Esophagus (tissue), 2 donors: ENCODE results near the gene ABCB9. TPM values are rescaled to one million over a fixed set of nuclear protein-coding genes. Genes with fewer than 3 reads are reported as not detected.
A peak's percentile ranks its signal among the peaks of the same experiment; 100 is the strongest.
"Not testable (repeated sequence)": the region's sequence is repeated elsewhere in the genome, so short reads cannot be mapped to it uniquely, and the experiment has no call there.

Experiments
- H3K27ac ChIP-seq, 2 donors: one replicate each; pipeline ENCODE4 v1.5.1; 2013; ENCODE audit warnings: low read depth in 2 of 2, mild to moderate bottlenecking in 2 of 2, inconsistent platforms in 1 of 2, low read length in 1 of 2, moderate library complexity in 1 of 2
- H3K27me3 ChIP-seq, 2 donors: one replicate each; pipeline ENCODE4 v1.6.1; 2013; ENCODE audit warnings: low read length in 2 of 2, control low read depth in 1 of 2, mild to moderate bottlenecking in 1 of 2; ENCODE audit not compliant: insufficient read depth in 2 of 2, control insufficient read depth in 1 of 2
- H3K36me3 ChIP-seq, 2 donors: one replicate each; pipeline ENCODE4 v1.6.1; 2013; ENCODE audit warnings: low read length in 1 of 2; ENCODE audit not compliant: control insufficient read depth in 2 of 2, insufficient read depth in 2 of 2
- H3K4me1 ChIP-seq, 2 donors: one replicate each; pipeline ENCODE4 v1.6.1; 2013; ENCODE audit warnings: low read length in 1 of 2; ENCODE audit not compliant: control insufficient read depth in 2 of 2, insufficient read depth in 2 of 2
- H3K4me3 ChIP-seq, 2 donors: one replicate each; pipeline ENCODE4 v1.5.1; 2013; ENCODE audit warnings: low read length in 2 of 2, mild to moderate bottlenecking in 2 of 2, low read depth in 1 of 2, moderate library complexity in 1 of 2
- H3K9me3 ChIP-seq, 2 donors: one replicate each; pipeline ENCODE4 v1.6.1; 2013; ENCODE audit warnings: mild to moderate bottlenecking in 2 of 2, low read depth in 1 of 2, low read length in 1 of 2, moderate library complexity in 1 of 2; ENCODE audit not compliant: control insufficient read depth in 2 of 2, insufficient read depth in 1 of 2
- WGBS, 2 donors: extraction: QIAGEN DNeasy Blood & Tissue Kit; methylation state at CpG; one replicate each; pipeline ENCODE4 v1.1.7; 2013; 5-methylcytosine and 5-hydroxymethylcytosine counted together
- polyA plus RNA-seq, 2 donors: library from polyadenylated mRNA; stranded (reverse); fragments of 200-250 nt; gene quantifications; one replicate each; pipeline ENCODE4 v1.2.3, GENCODE V29; 2013
- donor health status: healthy with polysubstance abuse.
- donor health status: Bipolar disorder and iron deficiency.

Gene ABCB9
- polyA plus RNA-seq, 2 donors: 1.5 to 4.4 TPM

DNA sequence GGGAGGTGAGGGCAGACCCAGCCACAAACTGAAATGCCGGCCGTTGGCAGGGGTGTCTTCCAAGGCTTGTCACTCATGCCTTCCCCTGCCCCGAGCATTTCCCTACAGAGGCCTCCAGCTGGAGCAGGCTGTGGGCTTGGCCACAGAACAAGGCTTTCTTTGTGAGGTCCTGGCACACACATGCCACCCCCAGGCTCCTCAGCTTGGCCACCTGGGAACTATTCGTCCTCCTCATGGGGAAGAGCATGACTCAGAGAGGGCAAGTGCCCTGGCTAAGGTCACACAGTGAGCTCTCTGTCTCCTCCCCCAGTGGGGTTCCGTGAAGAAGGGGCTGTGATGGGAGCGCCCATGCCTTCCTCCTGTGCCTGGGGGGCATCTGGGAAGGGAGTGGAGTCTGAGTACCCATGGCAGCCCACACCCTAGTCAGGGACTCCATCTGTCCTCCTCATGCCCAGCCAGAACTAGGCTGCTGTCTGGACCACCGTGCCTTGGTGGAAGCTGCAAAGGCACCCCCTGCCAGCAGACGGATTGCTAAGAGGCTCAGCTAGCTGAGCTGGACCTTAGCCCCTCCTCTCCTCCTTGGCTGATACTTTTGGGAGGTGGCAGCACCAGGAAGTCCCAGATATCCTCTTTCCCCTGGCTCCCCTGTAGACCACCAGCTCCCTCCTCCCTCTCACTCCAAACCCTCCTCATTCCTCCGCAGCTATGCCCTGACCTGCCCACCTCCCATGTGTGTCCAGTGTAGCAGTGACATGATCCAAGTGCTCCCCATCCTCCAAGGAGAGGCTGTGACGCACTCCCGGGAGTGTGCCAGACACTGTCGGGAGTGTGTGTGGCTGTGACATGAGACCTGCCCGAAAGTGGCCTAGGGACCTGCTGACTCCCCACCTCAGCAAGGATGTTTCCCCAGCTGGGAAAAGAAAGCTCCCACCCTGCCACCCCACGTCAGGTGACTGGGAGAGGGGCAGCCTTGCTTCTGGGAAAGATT is 21.4 kb downstream of the ABCB9 start:
- H3K36me3 ChIP-seq: no peaks in the 10 kb centered on the region
- H3K27me3 ChIP-seq: no peaks in the 10 kb centered on the region
- H3K27ac ChIP-seq: peak overlapping the region in 1 of 2 donors; percentile 34
- no peaks in the 10 kb centered on the region for H3K9me3 ChIP-seq
- 52 to 55% methylated on average over 14 of the region's 14 CpGs for WGBS, 2 donors
- H3K4me3 ChIP-seq: no peak overlapping the region
- peaks cover 0 to 37% of the 10 kb centered on the region in 2 donors for H3K4me1 ChIP-seq

DNA sequence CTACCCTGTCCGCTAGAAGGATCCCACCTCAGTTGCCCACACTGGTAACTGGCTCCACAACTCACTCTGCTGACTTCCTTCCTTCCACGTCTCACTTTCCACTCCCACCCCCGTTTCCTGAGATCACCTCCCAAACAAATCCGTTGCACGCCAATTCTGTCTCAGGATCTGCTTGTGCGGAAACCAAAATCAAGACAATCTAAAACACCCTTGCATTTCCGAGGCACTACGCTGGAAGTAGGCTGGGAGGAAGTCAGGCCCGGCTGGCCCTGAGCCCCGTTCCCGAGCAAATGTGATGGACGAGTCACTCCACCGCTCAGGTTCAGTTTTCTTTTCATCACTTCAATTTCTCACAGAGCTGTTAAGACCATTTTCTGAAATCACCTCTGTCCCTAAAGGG is 23.1 kb downstream of the ABCB9 start:
- Histone ChIP-seq H3K27me3 (no peaks in the 10 kb centered on the region), H3K27ac (peak overlapping the region in 1 of 2 donors; percentile 59), H3K9me3 (no peaks in the 10 kb centered on the region), H3K36me3 (no peaks in the 10 kb centered on the region), H3K4me3 (no peak overlapping the region), H3K4me1 (peaks cover 0 to 37% of the 10 kb centered on the region in 2 donors)
- WGBS, 2 donors: 69 to 77% methylated on average over 13 of the region's 13 CpGs

DNA sequence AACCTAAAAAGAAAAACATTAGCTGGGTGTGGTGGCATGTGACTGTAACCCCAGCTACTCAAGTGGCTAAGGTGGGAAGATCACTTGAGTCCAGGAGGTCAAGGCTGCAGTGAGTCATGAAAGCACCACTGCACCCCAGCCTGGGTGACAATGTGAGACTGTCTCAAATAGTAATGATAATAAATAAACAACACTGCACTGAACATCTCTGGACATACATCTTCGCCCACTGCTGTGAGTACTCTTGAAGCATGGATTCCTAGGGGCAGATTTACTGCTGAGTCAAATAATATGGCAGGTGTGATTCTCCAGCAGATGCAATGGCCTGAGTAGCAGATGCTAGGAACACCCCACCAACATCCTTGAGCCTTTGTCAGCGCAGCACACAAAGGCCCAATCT is 23.6 kb downstream of the ABCB9 start:
- Histone ChIP-seq H3K4me1 (peaks cover 0 to 35% of the 10 kb centered on the region in 2 donors), H3K27ac (peak overlapping the region in 1 of 2 donors; percentile 59)

DNA sequence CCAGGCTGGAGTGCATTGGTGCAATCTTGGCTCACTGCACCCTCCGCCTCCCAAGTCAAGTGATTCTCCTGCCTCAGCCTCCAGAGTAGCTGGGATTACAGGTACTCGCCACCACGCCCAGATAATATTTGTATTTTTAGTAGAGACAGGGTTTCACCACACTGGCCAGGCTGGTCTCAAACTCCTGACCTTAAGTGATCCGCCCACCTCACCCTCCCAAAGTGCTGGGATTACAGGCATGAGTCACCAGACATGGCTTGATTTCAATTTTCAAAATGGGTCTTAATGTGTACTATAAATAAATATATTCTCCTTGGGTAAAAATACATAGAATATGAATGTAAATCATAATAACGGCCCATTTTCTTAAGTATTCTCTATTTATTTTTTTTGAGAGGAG is 24.9 kb downstream of the ABCB9 start:
- not testable (repeated sequence) for H3K27me3 ChIP-seq, H3K4me3 ChIP-seq, H3K36me3 ChIP-seq, H3K9me3 ChIP-seq, H3K27ac ChIP-seq
- peaks cover 0 to 24% of the 10 kb centered on the region in 2 donors for H3K4me1 ChIP-seq
- WGBS, 2 donors: 62 to 75% methylated on average over 5 of the region's 5 CpGs

More for the DNA sequence above, 23.6 kb downstream of the ABCB9 start:
- Histone ChIP-seq H3K9me3 (no peaks in the 10 kb centered on the region), H3K27me3 (no peaks in the 10 kb centered on the region), H3K36me3 (no peaks in the 10 kb centered on the region), H3K4me3 (no peak overlapping the region)
- 93 to 96% methylated on average over 2 of the region's 2 CpGs for WGBS, 2 donors

DNA sequence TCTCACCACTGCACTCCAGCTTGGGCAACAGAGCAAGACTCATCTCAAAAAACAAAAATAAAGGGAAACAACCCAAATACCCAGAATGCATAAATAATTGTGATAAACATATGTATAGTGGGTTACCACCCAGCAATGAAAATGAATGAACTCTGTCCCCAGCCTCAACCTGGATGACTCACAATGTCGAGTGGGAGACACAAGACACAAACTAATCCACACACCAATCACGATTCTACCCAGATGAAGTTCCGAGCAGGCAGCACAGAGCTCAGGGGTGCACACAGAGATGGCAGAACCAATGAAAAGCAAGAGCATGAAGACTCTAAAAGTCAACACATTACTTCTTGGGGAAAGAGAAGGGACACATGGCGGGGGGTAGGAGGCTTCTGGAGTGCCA is 27.1 kb downstream of the ABCB9 start:
- WGBS, 2 donors: 78 to 87% methylated on average over 4 of the region's 4 CpGs
- Histone ChIP-seq H3K4me3 (no peak overlapping the region), H3K27me3 (no peaks in the 10 kb centered on the region)

DNA sequence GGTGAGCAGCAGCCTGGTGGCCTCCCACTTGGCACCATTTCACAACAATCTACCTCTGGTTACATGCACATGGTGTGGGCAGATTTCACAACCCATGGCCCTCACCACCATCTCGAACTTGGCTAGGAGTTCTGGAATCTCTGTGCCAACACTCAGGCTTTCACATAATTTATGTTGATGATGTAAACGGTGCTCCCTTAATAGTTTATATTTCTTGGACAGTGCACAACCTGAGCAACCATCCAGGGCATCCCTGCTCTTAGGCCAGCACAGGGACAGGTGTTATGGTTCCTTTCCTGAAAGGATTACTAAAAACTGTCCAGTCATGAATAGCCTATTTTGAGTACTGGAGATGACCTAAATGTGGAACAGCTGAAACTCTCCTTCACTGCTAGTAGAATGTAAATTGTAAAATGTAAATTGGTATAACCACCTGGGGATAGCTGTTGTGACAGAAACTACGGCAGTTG is 28.6 kb downstream of the ABCB9 start:
- WGBS, 2 donors: 71 to 75% methylated on average over 3 of the region's 3 CpGs
- H3K36me3 ChIP-seq: no peaks in the 10 kb centered on the region

More for the DNA sequence above, 27.1 kb downstream of the ABCB9 start:
- peaks cover 0 to 6% of the 10 kb centered on the region in 2 donors for H3K4me1 ChIP-seq
- H3K27ac ChIP-seq: no peak overlapping the region
- H3K36me3 ChIP-seq: no peaks in the 10 kb centered on the region
- H3K9me3 ChIP-seq: no peaks in the 10 kb centered on the region

DNA sequence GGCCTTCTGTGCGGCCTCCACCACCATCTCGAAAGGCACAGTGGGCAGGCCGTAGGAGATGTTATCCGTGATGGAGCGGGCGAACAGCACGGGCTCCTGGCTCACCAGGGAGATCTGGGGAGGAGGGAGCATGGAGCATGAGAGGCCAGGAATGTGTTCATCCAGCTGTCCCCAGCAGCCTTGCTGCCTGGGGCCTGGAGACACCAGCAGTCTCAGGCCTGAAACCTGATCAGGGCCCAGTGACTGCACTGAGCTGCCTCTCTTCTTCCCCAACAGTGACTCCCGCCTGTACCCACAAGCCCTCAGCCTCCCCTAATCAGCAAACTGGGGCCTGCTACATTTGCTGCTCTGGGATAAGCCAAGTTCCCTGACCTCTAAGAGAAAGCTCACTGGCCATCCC is 30.9 kb downstream of the ABCB9 start:
- Histone ChIP-seq H3K4me1 (no peaks in the 10 kb centered on the region), H3K9me3 (no peaks in the 10 kb centered on the region), H3K27ac (no peak overlapping the region), H3K36me3 (no peaks in the 10 kb centered on the region), H3K27me3 (no peaks in the 10 kb centered on the region), H3K4me3 (no peak overlapping the region)
- 92% methylated on average over 8 of the region's 8 CpGs for WGBS, 2 donors

More for the DNA sequence above, 28.6 kb downstream of the ABCB9 start:
- Histone ChIP-seq H3K27ac (no peak overlapping the region), H3K27me3 (no peaks in the 10 kb centered on the region), H3K9me3 (no peaks in the 10 kb centered on the region), H3K4me3 (no peak overlapping the region), H3K4me1 (peaks cover 0 to 6% of the 10 kb centered on the region in 2 donors)

DNA sequence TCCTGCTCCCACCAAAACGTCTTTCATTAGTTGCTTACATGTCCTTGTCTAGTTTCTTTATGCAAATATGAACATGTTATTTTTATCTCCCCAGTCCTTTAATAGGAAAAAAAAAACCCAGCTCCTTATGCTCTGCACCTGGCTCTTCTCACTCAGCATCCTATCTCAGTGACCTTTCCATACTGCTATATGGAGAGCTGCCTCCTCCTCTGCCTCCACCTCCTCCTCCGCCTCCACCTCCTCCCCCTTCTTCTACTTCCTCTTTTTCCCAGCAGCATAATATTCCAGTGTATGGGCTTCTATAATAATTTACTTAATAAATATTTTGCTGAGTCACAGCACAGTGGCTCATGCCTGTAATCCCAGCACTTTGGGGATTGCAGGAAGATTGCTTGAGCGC is 31.5 kb downstream of the ABCB9 start:
- Histone ChIP-seq H3K4me3 (no peak overlapping the region), H3K27me3 (no peaks in the 10 kb centered on the region), H3K4me1 (no peaks in the 10 kb centered on the region), H3K9me3 (peaks cover 0 to 3% of the 10 kb centered on the region in 2 donors), H3K27ac (no peak overlapping the region), H3K36me3 (no peaks in the 10 kb centered on the region)
- 75 to 79% methylated on average over 3 of the region's 3 CpGs for WGBS, 2 donors

DNA sequence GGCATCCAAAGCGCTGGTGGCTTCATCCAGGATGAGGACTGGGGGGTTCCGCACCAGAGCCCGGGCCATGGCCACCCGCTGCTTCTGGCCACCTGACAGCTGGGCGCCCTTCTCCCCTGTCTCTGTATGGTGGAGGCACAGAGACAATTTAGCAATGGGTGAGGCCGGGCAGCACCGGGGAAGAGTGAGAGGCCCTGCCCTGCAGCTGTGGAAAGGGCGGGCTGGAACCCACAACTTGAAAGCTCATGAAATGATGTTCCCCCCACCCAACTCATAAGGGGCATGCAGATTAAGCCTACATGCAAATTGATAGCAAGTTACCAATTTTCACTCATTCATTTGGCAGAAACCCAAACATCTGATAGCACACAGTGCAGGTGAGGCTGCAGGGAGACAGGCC is 34.1 kb downstream of the ABCB9 start:
- Histone ChIP-seq H3K4me3 (no peak overlapping the region), H3K27ac (no peak overlapping the region), H3K27me3 (no peaks in the 10 kb centered on the region), H3K9me3 (peaks cover 0 to 3% of the 10 kb centered on the region in 2 donors), H3K36me3 (no peaks in the 10 kb centered on the region), H3K4me1 (no peaks in the 10 kb centered on the region)
- WGBS, 2 donors: 90% methylated on average over 8 of the region's 8 CpGs
